HG03108 (cell line): ENCODE data around the gene PAX5.

Source experiments
- ATAC-seq: cut with Tn5 transposase; IDR thresholded peaks from one replicate; pipeline ENCODE4 v1.9.1; 2021; ENCODE audit warnings: moderate library complexity; ENCODE audit not compliant: unreplicated experiment

The PAX5 gene

DNA sequence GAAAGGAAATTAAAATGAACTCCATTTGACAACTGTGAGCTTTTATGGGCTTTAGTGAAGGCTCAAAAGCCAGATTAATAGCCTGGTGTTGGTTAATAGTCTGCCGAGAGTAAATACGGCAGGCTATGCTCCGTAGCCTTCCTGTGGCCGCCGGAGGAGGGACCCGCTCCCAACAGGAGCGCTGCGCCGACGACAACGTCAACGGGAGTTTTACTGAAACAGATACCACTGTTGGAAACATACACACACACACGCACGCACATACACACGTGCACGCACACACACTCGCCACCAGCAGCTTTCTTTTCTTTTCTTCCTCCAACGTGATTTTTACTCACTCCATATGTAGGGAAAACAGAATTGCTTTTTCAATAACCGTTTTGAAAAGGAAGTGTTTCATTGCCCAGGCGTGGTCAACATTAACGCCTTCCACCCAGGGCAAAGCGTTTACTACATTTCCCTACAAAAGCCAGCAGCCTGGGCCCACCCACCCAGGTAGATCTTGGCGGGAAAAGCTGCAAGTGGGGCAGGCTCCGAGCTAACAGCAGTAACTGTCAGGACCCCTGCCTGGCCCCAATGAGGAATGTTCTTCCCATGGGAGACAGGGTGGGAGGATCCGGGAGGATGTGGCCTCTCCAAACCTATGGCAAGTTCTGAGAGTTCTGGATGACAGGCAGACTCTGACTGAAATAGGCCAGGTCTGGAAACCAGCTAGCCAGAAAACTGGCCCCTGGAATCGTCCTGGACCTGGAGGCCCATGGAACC, 72.3 kb downstream of the PAX5 start:
- no peak for ATAC-seq

- ATAC-seq, result no peak
Measured at GRCh38 chr9:36961051-36961450, 73.0 kb downstream of the PAX5 start.

DNA sequence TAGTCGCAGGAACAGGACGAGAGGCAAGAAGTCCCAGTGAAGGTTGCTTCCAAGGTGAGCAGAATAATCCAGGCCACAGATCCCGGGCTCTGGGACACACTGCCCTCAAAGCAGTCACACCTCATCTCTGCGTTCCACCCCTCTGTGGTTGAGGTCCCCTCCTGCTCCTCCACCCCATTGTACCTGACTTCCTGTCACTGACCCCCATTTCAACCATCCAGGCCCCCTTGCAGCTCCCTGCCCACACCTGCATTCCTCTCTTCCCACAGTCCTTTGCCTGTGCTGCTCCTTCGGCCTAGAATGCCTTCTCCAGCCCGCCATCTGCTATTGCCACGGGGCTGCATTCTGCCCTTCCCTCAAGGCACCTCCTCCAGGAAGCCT, 73.5 kb downstream of the PAX5 start:
- ATAC-seq, result no peak

DNA sequence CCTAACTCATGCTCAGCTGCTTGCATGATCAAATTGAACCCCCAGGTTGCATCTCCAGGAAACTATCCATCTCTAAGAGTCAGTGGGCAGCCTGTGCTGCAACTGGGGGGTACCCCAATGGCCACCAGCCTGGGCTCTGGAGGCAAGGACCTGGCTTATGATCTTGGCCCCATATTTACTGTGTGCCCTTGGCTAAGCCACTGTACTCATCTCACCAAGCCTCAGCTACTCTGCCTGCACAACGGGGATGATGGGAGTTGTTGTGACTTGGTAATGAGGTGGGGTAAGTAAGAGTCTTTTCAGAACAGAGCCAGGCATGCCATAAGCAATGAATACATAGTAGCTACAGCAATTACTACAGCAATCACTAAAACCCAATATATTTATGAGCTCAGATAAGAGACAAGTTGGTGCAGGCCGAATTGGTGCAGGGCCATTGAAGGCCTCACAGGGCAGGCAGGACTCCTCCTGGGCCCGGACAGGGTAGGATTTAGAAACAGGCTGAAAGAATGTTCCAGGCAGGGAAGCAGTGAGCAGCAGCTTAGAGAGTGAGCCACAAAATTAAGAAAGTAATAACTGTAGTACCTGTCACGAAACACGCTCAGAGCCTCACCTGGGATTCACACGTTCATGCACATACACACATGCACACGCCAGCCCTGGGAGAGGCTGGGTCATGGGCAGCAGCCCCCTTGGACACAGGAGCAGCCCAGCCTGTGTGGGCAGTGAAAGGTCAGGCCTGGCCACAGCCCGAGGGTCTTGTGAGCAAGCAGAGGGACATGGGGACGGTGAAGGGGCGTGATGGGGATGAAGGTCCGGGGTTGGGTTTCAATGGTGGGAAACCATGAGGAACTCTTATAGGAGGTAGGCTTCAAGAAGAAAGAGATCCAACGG, 74.1 kb downstream of the PAX5 start:
- ATAC-seq, result no peak

GRCh38 chr9:36956908-36957307, 77.2 kb downstream of the PAX5 start:
- no peak for ATAC-seq

- no peak for ATAC-seq
Measured at GRCh38 chr9:36950389-36950788, 83.7 kb downstream of the PAX5 start.

DNA sequence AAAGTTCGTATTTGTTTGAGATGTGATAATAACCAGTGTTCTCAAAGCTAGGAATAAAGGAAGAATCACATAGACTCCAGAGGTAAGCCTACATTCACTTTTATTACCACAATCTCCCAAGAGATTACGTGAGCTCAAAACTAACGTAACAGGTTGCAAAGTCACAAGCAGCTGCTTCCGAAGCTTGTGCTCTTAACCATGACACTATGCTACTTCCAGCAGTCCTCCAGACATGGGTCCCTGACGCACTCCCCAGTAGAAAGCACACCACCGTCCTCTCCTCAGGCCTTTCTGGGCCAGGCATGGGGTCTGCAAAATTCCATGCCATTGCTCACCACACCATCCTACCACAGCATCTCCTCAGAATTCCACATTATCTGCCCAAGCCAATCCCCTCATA, 84.6 kb downstream of the PAX5 start:
- ATAC-seq, result no peak

DNA sequence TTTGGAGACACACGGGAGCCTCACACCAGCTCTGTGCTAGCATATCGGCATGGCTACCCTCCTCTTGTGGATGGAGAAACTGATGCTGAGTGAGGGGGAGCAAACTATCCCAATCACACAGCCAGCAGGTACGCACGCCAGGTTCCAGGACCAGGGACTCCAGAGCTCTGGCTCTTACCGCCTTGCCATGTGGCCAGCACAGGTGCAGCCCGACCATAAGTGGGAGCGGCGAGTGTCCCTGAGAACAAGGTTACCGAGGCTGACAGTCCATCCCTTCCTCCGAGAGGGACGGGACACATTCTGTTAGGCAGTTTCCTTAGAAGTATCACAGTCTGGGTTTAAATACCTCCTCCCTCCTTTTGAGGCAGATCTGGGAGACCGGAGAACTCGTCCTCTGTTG, 86.0 kb downstream of the PAX5 start:
- ATAC-seq, result no peak

DNA sequence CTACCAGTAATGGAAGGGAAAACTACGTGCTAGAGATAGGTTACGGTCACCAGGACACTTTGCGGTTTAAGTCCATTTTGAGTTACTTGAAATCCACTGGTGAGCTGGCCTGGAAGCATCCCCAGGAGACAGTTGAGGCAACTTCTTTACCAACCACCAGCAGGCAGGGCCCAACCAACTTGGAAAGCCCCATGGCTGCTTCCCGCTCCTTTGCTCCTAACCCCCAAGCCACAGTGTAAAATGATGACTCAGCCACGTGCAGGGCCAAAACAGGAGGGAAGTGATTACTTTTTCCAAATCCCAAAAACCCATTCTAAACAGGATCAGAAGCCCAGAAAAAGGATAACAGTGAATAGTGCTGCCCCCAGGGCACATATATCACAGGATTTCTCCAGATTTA, 87.4 kb downstream of the PAX5 start:
- no peak for ATAC-seq

DNA sequence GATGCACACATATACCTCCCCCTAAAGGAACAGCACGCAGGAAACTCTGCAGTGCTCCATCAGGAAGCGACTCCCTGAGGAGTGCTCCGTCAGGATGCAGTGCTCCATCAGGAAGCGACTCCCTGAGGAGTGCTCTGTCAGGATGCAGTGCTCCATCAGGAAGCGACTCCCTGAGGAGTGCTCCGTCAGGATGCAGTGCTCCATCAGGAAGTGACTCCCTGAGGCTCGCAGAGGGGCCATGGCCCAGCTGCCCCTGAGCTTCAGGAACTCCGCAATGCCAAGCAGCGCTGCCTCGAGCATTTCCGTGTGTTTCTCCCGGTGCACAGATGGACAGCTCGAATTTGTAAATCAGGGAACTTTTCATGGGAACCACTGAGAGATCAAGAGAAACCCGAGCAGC, 88.1 kb downstream of the PAX5 start:
- no peak for ATAC-seq

GRCh38 chr9:36942891-36943290, 91.2 kb downstream of the PAX5 start:
- ATAC-seq, result no peak

DNA sequence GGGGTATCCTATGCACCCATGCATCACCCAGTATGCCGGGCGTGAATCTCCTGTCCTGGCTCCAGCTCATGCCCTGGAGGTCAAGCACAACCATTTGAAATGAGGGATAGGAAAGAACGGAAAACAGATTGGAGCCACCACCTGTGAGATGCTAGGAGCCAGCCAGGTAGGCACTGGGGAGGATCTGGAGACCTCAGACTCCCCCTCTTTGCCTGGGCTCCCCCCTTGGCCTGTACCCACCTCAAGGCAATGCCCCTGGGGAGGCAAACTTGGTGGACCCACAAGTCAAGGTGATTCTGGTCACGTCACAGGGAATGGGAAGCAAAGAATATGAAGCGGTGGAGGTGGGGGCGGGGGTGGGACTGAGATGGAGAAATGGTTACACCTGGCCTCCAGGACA, 92.6 kb downstream of the PAX5 start:
- ATAC-seq, result no peak

GRCh38 chr9:36940881-36941280, 93.2 kb downstream of the PAX5 start:
- no peak for ATAC-seq

GRCh38 chr9:36940500-36940853, 93.6 kb downstream of the PAX5 start:
- ATAC-seq, result no peak

DNA sequence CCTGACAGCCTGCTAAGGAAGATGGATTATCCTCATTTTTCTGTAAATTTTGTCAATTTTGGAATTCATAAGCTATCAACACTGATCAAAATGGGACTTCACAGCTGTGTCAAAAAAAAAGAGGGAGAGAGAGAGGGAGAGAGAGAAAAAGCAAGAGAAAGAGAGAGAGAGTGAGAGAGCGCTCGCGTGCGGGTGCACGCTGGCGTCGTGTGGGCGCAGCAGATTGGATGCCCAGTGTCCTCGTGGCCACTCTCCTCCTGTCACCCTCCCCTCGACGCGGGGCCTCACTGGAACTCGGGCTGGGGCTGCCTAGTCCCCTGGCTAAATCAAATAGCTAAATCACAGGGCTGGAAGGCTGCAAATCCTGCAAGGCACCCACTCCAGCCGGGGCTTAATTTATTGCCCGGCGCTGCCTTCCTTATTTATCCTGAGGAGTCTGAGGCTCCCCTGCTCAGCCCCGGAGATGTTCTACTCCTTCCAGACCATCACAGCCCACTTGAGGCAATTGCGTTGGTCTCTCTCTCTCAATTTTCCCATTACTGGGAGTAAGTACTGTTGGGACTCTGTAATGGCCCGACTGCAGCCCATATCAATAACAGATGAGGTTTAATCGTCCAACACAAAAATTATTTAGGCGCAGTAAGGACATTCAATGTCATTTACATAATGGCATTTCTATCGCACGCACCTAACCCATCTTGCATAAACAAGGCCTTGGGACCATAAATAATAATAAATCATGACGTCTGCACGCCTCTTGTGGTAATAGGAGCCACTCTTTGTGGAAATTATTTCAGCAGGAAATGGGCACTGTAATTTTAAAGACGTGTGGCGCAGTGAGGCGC, 94.2 kb downstream of the PAX5 start:
- no peak for ATAC-seq

GRCh38 chr9:36939214-36939613, 94.9 kb downstream of the PAX5 start:
- no peak for ATAC-seq

- ATAC-seq, result no peak
Measured at GRCh38 chr9:36938617-36939016, 95.5 kb downstream of the PAX5 start.

- ATAC-seq, result no peak
Measured at GRCh38 chr9:36937951-36938350, 96.1 kb downstream of the PAX5 start.

GRCh38 chr9:36937346-36937745, 96.7 kb downstream of the PAX5 start:
- ATAC-seq, result no peak

GRCh38 chr9:36936498-36936831, 97.6 kb downstream of the PAX5 start:
- ATAC-seq, result no peak

GRCh38 chr9:36935768-36936497, 98.1 kb downstream of the PAX5 start:
- ATAC-seq, result peak; percentile 59
